Progenitor cell of endocrine pancreas (in vitro differentiated cells): Measurements from ENCODE around the gene MACF1. TPM values are rescaled to one million over a fixed set of nuclear protein-coding genes. Genes with fewer than 3 reads are reported as not detected.

Experiments used
- DNase-seq: peaks from one replicate; pipeline ENCODE4 v3.0.0; 2021; ENCODE audit warnings: low spot score; ENCODE audit not compliant: unreplicated experiment
- H3K27ac Mint-ChIP-seq: 2 replicates; pipeline ENCODE4 v1.8.0; 2021; ENCODE audit warnings: mild to moderate bottlenecking, moderate library complexity, mixed read lengths
- H3K27me3 Mint-ChIP-seq: 2 replicates; pipeline ENCODE4 v1.8.0; 2021; ENCODE audit warnings: mixed read lengths
- H3K36me3 Mint-ChIP-seq: 2 replicates; pipeline ENCODE4 v1.8.0; 2022; ENCODE audit warnings: mixed read lengths; ENCODE audit not compliant: insufficient read depth
- H3K4me1 Mint-ChIP-seq: 2 replicates; pipeline ENCODE4 v1.8.0; 2021; ENCODE audit warnings: low read depth, mixed read lengths
- H3K4me3 Mint-ChIP-seq: 2 replicates; pipeline ENCODE4 v1.8.0; 2021; ENCODE audit warnings: low read depth, mild to moderate bottlenecking, moderate library complexity, mixed read lengths
- H3K9me3 Mint-ChIP-seq: 2 replicates; pipeline ENCODE4 v1.8.0; 2021; ENCODE audit warnings: low read depth, mixed read lengths
- total RNA-seq: library from RNA; stranded (reverse); gene quantifications from 2 replicates; pipeline ENCODE4 v1.2.1, GENCODE V29; 2021
- TF ChIP-seq, protein P1 (sequence below): fragments of 200-600 bp; sonication (generic); IDR thresholded peaks from one replicate; pipeline ENCODE4 v1.5.0; 2021; ENCODE audit warnings: antibody characterized with exemption, mild to moderate bottlenecking; ENCODE audit not compliant: unreplicated experiment

Gene MACF1
- total RNA-seq, 1 donor from 2014 or later = 241 TPM

DNA sequence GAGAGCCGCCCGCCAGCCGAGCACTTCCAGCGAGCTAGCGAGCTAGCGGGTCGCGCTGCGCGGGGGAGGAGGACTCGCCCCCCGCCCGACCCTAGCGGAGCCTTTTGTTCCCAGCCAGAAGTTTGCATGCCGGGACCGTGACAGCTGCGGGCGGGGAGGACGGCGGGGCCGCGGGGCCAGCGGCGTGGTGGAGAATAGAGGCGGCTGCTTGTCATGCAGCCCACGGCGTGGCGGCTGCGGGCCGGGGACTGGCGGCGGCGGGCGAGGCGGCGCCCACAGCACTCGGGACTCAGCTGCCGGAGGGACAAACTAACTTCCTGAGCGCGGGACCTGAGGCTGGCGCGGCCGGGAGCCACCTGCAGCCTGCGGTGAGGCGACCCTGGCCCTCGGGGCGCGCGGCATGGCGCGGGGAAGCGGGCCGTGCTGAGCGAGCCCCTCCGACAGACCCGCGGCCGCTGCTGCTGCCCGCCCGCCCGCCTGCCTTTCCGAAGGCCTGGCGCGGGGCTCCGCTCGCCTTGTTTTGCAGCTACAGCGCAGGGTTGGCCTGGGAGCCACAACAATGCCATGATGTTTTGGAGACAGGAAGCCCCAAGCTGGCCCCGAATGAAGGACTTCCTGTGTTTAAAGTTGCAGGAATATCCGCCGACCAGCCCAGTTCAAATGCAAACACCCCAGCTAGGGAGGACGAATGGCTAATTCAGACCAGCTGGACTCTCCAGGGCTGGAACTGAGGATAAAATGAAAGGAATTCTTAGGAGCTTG is 204.7 kb downstream of the MACF1 start:
- Mint-ChIP-seq H3K27ac (peak overlapping the region; percentile 94), H3K4me3 (peak overlapping the region; percentile 88), H3K27me3 (no peaks in the 10 kb centered on the region), H3K36me3 (peaks cover 9% of the 10 kb centered on the region), H3K9me3 (no peaks in the 10 kb centered on the region), H3K4me1 (peaks cover 58% of the 10 kb centered on the region)
- DNase-seq = no peak
- TF ChIP-seq, protein P1, sequence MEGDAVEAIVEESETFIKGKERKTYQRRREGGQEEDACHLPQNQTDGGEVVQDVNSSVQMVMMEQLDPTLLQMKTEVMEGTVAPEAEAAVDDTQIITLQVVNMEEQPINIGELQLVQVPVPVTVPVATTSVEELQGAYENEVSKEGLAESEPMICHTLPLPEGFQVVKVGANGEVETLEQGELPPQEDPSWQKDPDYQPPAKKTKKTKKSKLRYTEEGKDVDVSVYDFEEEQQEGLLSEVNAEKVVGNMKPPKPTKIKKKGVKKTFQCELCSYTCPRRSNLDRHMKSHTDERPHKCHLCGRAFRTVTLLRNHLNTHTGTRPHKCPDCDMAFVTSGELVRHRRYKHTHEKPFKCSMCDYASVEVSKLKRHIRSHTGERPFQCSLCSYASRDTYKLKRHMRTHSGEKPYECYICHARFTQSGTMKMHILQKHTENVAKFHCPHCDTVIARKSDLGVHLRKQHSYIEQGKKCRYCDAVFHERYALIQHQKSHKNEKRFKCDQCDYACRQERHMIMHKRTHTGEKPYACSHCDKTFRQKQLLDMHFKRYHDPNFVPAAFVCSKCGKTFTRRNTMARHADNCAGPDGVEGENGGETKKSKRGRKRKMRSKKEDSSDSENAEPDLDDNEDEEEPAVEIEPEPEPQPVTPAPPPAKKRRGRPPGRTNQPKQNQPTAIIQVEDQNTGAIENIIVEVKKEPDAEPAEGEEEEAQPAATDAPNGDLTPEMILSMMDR = no peak

DNA sequence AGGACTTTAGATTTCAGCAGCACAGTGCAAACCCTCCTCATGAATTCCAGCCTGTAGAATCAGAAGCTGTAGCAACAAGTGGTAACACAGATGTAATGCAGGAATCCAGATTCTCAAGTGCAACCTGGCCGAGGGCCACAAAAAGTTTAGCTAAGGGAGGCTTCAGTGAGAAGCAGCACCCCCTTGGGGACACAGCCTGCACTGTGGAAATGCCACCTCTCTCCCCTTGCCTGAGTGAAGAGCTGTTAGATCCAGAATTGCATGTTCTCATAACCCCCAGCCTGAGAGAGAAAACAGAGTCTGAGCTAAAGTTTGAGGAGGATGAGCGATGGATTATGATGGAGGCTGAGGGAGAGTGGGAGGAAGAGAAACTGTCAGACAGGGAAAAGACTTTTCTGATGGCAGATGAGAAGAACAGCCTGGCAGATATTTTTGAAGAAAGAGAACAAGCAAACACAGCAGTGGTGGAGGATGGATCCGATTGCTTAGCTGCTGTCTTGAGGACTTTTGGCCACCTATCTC is 206.5 kb downstream of the MACF1 start:
- Mint-ChIP-seq H3K36me3 (peaks cover 14% of the 10 kb centered on the region), H3K4me1 (peaks cover 62% of the 10 kb centered on the region)

DNA sequence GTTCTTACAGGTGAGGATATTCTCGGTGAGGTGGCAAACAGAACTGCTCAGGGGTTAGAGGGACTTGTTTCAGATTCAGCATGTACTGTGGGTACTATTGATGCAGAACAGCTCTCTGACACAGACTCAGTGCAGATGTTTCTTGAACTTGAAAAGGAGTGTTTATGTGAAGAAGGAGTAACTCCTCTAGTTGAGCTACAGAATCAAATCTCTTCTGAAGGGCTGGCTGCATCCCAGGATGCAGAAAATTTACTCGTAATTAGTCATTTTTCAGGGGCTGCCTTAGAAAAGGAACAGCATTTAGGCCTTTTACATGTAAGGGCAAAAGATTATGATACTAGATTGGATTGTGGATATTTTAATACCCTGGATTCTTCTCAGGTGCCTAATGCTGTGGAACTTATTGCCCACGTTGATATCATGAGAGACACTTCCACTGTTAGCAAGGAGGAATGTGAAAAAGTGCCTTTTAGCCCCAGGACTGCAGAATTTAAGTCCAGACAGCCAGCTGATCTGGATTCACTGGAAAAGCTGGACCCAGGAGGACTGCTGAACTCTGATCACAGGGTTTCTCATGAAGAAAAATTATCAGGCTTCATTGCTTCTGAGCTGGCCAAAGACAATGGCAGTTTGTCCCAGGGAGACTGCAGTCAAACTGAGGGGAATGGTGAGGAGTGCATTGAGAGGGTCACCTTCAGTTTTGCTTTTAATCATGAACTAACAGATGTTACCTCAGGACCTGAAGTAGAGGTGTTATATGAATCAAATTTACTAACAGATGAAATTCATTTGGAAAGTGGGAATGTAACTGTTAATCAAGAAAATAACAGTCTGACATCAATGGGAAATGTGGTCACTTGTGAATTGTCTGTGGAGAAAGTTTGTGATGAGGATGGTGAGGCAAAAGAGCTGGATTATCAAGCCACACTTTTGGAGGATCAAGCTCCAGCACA is 207.3 kb downstream of the MACF1 start:
- peaks cover 58% of the 10 kb centered on the region for H3K4me1 Mint-ChIP-seq
- no peak overlapping the region for H3K27ac Mint-ChIP-seq
- H3K9me3 Mint-ChIP-seq = no peaks in the 10 kb centered on the region
- DNase-seq = no peak
- no peaks in the 10 kb centered on the region for H3K27me3 Mint-ChIP-seq
- TF ChIP-seq, protein P1 = no peak
- H3K36me3 Mint-ChIP-seq = peaks cover 16% of the 10 kb centered on the region
- H3K4me3 Mint-ChIP-seq = peak overlapping the region; percentile 83

More for the DNA sequence above, 206.5 kb downstream of the MACF1 start:
- TF ChIP-seq, protein P1 = peak; percentile 66
- peak; percentile 23 for DNase-seq
- H3K27me3 Mint-ChIP-seq = no peaks in the 10 kb centered on the region
- H3K4me3 Mint-ChIP-seq = peak overlapping the region; percentile 83
- no peak overlapping the region for H3K27ac Mint-ChIP-seq
- no peaks in the 10 kb centered on the region for H3K9me3 Mint-ChIP-seq

DNA sequence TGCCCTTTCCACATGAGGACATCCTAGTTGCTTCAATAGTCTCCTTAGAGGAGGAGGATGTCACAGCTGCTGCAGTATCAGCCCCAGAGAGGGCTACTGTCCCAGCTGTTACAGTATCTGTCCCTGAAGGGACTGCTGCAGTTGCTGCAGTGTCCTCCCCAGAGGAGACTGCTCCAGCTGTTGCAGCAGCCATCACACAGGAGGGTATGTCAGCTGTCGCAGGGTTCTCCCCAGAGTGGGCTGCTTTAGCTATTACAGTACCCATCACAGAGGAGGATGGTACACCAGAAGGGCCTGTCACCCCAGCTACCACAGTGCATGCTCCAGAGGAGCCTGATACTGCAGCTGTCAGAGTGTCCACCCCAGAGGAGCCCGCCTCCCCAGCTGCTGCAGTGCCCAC is 208.4 kb downstream of the MACF1 start:
- no peaks in the 10 kb centered on the region for H3K27me3 Mint-ChIP-seq
- DNase-seq = no peak
- H3K4me3 Mint-ChIP-seq = no peak overlapping the region
- no peak overlapping the region for H3K27ac Mint-ChIP-seq
- H3K36me3 Mint-ChIP-seq = peaks cover 16% of the 10 kb centered on the region
- H3K4me1 Mint-ChIP-seq = peaks cover 47% of the 10 kb centered on the region
- H3K9me3 Mint-ChIP-seq = no peaks in the 10 kb centered on the region
- TF ChIP-seq, protein P1 = no peak

DNA sequence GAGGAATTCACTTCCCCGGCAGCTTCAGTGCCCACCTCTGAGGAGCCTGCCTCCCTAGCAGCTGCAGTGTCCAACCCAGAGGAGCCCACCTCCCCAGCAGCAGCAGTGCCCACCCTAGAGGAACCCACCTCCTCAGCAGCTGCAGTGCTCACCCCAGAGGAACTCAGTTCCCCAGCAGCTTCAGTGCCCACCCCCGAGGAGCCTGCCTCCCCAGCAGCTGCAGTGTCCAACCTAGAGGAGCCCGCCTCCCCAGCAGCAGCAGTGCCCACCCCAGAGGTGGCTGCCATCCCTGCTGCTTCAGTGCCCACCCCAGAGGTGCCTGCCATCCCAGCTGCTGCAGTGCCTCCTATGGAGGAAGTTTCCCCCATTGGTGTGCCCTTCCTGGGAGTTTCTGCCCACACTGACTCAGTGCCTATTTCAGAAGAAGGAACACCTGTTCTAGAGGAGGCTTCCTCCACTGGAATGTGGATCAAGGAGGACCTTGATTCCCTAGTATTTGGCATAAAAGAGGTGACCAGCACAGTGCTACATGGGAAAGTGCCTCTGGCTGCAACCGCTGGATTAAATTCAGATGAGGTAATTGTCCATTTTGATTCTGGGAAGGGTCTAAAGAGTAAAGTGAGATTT is 209.5 kb downstream of the MACF1 start:
- no peaks in the 10 kb centered on the region for H3K9me3 Mint-ChIP-seq
- H3K27ac Mint-ChIP-seq = no peak overlapping the region
- peaks cover 48% of the 10 kb centered on the region for H3K4me1 Mint-ChIP-seq
- H3K4me3 Mint-ChIP-seq = peak overlapping the region; percentile 37
- H3K36me3 Mint-ChIP-seq = peaks cover 21% of the 10 kb centered on the region
- DNase-seq = no peak
- no peaks in the 10 kb centered on the region for H3K27me3 Mint-ChIP-seq
- TF ChIP-seq, protein P1 = no peak
